Sciatic nerve (tissue), 2 donors: ENCODE data around the gene KIF27. TPM values are rescaled to one million over a fixed set of nuclear protein-coding genes. Genes with fewer than 3 reads are reported as not detected.
"Not testable (repeated sequence)": the region's sequence is repeated elsewhere in the genome, so short reads cannot be mapped to it uniquely, and the experiment has no call there.

ENCODE experiments used
- ATAC-seq: fragments of 200-7000 bp; cut with Tn5 transposase; one replicate; pipeline ENCODE4 v1.9.1; 2020; ENCODE audit warnings: mild to moderate bottlenecking, moderate library complexity
- DNase-seq: peaks from one replicate; pipeline ENCODE4 v3.0.0-alpha.2; 2020; ENCODE audit warnings: low spot score
- intact Hi-C: fragments of 100-400 bp; cut with DNase I; formaldehyde crosslinking; loops from one replicate; pipeline ENCODE4 v1.14.2; 2022
- total RNA-seq: library from RNA; stranded (reverse); fragmentation: NEBNext Ultra II Directional; extraction: Animal tissue kit (Norgen Biotek cat#: 25700); gene quantifications from one replicate; pipeline ENCODE4 v1.2.1, GENCODE V29; 2021
- donor health status: DM: no; HTN: no; CAD: no.
- donor health status: DM: no; HTN: no; CAD: no.

KIF27 gene, protein sequence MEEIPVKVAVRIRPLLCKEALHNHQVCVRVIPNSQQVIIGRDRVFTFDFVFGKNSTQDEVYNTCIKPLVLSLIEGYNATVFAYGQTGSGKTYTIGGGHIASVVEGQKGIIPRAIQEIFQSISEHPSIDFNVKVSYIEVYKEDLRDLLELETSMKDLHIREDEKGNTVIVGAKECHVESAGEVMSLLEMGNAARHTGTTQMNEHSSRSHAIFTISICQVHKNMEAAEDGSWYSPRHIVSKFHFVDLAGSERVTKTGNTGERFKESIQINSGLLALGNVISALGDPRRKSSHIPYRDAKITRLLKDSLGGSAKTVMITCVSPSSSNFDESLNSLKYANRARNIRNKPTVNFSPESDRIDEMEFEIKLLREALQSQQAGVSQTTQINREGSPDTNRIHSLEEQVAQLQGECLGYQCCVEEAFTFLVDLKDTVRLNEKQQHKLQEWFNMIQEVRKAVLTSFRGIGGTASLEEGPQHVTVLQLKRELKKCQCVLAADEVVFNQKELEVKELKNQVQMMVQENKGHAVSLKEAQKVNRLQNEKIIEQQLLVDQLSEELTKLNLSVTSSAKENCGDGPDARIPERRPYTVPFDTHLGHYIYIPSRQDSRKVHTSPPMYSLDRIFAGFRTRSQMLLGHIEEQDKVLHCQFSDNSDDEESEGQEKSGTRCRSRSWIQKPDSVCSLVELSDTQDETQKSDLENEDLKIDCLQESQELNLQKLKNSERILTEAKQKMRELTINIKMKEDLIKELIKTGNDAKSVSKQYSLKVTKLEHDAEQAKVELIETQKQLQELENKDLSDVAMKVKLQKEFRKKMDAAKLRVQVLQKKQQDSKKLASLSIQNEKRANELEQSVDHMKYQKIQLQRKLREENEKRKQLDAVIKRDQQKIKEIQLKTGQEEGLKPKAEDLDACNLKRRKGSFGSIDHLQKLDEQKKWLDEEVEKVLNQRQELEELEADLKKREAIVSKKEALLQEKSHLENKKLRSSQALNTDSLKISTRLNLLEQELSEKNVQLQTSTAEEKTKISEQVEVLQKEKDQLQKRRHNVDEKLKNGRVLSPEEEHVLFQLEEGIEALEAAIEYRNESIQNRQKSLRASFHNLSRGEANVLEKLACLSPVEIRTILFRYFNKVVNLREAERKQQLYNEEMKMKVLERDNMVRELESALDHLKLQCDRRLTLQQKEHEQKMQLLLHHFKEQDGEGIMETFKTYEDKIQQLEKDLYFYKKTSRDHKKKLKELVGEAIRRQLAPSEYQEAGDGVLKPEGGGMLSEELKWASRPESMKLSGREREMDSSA (N-terminal part only)
- total RNA-seq = 10.7 TPM

DNA sequence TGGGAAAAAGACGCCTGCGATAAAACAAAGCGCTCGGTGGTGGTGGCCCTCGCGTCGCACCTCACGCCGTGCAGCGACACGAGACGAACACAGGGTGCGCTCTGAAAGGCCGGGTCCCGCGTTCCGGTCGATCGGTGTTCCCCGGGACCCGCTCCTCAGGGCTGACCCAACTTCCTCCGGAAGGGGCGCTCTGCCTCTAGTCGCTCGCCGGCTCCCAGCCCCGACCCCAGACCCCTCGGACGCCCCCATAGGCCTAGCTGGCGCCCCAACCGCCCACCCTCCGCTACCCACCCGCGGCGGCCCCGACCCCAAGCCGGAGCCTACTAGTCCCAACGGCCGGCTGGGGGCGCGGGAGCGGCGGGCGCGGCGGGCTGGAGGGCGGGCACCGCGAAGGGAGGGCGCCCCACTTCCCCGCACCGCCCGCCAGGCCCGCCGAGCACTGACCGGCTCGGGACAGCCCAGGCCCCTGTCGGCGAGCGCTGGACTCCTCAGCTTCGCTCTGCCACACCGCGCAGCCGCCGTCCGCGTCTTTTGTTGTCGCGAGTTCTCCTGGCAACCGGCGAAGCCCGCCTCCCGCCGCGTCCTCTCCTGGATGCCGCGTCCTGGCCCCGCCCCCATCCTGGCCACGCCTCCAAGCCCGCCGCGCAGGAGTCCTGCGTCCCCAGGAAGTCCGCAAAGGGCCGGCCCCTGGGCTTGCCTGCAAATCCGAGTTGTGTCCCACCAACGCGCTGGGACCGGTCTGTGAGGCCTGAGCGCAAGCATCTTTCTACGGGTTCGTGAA lies at the start of gene KIF27:
TSS of gene KIF27 (minus strand) at position 506 of the 781 bp plus-strand sequence. CDS start 5,841 bp downstream, outside the sequence.
- peak; percentile 99 for ATAC-seq
- intact Hi-C loops = no loop called here
- peak; percentile 100 for DNase-seq

DNA sequence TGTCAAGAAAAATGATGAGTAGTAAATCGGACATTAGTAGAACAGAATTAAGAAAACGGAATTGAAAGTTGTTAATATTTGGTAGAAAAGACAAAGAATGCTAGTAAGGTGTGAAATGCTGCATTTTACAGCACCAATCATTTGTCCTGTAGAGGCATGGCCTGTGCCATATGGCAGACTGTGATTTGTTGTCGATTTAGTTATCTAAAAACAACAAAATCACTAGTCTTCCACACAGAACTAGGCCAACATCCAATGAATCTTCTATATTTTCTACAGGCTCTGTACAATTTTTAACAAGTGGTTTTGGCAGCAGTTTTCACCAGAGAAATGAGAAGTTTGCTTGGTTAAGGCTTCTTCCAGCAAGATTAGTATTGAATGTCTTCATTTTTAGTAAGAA lies 48.4 kb upstream of the KIF27 start:
- no peak for DNase-seq
- ATAC-seq = no peak
- intact Hi-C loops = no loop called here

DNA sequence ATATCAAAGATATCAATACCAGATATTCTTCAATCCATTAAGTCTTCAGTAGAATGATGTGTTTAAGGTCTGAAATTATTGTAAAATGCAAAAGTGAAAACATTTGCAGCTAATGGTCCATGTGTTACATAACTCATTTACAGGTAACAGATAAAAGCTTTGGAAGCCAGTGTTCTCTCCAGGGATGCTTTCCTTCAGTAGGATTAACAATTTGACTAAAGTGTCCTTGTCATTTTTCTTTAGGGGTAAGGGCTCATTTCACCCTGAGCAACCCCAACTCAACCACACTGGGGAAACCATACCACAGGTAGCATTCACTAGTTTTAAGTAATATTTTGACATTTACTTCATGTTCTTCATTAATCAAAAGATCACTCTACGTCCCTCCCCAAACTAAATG lies 45.8 kb upstream of the KIF27 start:
- intact Hi-C loops = no loop called here
- no peak for ATAC-seq
- DNase-seq = no peak

DNA sequence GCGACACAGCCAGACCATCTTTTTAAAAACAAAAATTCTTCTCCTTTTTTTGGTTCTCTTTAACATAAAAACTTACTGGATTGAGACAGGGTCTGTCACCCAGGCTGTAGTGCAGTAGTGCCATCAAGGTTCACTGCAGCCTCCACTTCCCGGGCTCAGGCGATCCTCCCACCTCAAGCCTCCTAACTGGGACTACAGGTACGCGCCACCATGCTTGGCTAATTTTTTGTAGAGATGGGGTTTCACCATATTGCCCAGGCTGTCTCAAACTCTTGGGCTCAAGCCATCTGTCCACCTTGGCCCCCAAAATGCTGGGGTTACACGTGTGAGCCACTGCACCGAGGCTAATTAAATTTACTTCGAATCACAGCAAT lies 45.0 kb upstream of the KIF27 start:
- ATAC-seq = peak; percentile 38
- intact Hi-C loops = no loop called here
- no peak for DNase-seq

DNA sequence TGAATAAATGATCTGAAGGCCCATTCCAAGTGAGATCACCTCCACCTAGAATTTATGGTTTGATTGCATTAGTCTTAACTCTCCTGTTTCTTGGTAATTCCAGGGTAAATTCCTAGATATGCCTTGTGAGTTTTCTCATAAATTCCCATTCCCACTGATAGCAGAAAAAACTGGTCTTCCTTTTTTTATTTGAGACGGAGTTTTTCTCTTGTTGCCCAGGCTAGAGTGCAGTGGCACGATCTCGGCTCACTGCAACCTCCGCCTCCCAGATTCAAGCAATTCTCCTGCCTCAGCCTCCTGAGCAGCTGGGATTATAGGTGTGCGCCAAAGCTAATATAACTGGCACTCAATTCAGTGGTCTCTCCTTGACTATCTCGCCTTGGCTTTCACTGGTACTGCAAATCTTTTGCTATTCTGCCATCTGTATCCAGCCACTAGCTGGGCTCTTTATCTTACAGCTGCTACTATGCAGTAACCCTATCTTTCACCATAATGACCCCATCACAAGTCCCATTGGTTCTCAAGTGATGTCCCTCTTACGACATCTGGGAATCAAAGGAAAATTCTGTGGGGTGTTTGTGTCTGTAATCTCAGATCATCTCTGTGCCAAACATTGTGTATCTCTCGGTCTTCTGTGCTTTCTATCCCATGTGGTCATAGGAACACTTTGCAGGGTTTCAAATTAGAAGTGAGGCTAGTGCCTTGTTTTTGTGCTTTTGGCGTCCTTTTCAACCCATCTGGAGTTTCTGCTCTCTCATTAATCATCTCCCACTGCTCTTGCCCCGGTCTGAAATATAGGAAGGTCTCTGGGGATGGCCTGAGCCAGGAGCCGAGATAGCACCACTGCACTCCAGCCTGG lies 44.3 kb upstream of the KIF27 start:
- ATAC-seq (peak; percentile 44), DNase-seq (no peak)
- intact Hi-C loops = no loop called here

DNA sequence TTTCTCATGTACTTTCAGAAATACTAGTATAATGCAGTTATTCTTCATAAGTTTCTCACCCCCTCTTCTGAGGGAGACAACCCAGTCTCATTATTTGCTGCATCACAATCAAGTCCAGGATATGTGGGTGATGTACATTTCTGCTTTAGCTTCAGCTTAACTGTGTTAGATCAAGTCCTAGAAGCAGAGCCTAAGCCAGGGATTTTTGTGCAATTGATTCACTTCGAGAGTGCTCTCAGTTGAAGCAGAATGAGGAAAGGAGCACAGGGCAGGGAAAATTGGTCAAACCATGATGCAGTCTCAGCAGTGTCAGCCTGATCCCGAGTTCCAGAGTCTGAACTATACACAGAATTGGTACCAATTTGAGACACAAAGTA lies 43.7 kb upstream of the KIF27 start:
- ATAC-seq (no peak), DNase-seq (no peak)
- intact Hi-C loops = no loop called here

DNA sequence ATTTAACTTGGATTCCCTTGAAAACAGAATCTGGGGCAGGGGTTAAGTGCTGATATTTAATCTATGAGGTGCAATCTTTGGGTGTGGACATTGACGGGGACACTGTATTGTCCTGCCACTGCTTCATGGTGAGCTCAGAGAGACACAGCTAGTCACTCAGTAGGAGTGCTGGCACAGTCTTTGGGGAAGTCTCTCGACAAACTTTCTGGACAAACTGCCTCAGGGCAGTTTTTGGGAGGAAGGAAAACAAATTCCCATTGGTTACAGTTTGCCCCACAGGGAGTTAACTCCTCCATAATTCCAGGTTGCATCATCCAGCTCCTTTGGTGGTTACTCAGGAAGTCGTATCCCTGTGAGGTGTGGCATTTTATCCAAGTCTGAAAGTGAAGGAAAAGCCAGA lies 40.9 kb upstream of the KIF27 start:
- DNase-seq (no peak), ATAC-seq (no peak)
- intact Hi-C loops = no loop called here

DNA sequence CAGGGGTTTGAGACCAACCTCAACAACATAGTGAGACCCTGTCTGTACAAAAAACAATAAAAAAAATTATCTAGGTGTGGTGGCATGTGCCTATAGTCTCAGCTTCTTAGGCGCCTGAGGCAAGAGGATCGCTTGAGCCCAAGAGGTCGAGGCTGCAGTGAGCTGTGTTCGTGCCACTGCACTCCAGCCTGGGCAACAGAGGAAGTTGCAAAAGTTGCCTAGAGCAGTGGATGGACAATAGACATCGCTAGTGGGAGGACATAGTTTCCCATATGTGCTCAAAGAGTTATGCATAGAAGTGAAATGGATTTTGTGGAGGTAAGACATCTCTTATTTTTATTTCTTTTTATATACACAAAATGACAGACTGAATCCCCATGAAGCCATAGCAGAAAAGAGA lies 39.8 kb upstream of the KIF27 start:
- no peak for ATAC-seq
- intact Hi-C loops = no loop called here
- DNase-seq = no peak

DNA sequence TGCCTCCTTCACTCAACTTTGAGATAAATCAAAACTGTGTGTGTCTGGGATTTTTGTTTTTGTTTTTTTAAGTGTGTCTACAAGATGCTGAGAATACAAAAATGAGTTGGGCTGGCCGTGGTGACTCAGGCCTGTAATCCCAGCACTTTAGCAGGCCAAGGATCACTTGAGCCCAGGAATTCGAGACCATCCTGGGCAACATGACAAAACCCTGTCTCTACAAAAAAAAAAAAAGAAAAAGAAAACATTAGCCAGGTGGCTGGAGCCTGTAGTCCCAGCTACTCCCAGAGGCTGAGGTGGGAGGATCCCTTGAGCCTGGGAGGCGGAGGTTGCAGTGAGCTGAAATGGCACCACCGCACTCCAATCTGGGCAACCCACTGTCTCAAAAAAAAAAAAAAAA lies 37.8 kb upstream of the KIF27 start:
- no peak for ATAC-seq
- intact Hi-C loops = no loop called here
- DNase-seq = no peak

DNA sequence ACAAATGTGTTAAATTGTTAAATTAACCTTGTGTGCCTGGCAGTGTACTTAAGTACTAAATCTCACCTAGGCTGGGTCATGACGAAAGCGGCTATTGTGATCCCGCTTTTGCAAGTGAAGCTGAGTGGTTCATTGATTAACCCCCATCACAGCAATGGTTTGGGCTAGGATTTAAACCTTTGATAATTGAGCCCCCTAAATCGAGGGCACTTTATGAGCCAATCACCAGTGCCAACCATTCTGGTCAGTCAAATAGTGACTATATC lies 35.9 kb upstream of the KIF27 start:
- no peak for ATAC-seq
- no peak for DNase-seq
- intact Hi-C loops = no loop called here

DNA sequence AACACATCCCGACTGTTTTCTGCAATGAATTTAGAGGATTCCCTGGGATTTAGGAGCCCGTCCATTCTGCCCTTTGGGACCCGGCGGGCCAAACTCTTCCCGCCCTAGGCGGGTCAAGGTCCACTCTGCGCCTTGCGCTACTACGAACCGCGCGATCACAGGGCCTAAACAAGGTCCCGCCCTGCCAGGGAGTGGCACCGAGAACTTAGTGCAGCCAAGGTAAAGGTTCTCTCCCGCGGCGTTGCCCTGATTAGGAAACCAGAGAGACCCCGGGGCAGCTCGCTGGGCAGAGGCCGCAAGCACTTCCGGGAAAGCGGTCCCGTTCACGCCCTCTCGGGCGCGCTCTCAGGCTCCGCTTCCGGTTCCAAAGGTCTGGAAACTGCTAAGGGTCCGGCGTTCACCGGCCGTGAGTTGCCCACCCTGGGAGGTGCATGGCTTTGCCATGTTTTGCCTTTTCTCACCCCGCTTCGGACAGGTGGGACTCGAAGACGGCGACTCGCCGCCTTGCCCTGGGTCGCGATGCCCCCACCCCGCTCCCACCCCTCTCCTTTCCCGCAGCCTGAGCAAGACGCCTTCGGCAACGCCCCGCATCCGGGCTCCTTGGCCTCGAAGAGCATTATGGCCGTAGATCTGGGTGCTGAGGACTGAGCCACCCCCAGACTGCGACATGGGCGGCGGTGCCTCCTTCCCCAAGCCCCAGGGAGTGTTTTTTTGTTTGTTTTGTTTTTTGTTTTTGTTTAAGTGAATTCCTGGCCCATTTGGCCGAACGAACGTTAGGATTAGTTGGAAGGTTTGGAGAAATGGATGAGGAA lies 35.4 kb upstream of the KIF27 start:
- intact Hi-C loops = no loop called here
- ATAC-seq = peak; percentile 97

DNA sequence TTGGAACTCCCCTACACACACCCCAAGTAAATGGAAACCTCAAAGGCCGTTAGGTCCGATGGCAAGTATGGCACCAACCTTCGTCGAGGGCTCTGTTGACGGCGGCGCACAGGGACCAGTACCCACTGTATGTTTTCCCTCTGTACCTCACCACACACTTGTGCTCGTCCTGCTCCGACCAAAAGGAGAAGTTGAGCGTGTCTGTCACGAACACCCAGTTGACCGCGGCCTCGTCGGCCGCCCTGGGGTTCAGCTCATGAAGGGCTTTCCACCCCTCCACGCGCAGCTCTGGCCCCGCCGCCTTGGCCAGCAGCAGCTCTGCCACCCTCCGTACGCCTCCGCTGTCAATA lies 34.8 kb upstream of the KIF27 start:
- intact Hi-C loops = no loop called here
- peak; percentile 67 for DNase-seq
- ATAC-seq = peak; percentile 71

More for the DNA sequence above, 35.4 kb upstream of the KIF27 start:
- peak; percentile 87 for DNase-seq

DNA sequence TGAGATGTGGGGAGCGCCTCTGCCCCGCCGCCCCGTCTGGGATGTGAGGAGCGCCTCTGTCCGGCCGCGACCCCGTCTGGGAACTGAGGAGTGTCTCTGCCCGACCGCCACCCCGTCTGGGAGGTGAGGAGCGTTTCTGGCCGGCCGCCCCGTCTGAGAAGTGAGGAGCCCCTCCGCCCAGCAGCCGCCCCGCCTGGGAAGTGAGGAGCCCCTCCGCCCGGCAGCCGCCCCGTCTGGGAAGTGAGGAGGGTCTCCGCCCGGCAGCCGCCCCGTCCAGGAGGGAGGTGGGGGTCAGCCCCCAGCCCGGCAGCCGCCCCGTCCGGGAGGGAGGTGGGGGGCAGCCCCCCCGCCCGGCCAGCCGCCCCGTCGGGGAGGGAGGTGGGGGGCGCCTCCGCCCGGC lies 26.9 kb upstream of the KIF27 start:
- intact Hi-C loops, DNase-seq, ATAC-seq: not testable (repeated sequence)

DNA sequence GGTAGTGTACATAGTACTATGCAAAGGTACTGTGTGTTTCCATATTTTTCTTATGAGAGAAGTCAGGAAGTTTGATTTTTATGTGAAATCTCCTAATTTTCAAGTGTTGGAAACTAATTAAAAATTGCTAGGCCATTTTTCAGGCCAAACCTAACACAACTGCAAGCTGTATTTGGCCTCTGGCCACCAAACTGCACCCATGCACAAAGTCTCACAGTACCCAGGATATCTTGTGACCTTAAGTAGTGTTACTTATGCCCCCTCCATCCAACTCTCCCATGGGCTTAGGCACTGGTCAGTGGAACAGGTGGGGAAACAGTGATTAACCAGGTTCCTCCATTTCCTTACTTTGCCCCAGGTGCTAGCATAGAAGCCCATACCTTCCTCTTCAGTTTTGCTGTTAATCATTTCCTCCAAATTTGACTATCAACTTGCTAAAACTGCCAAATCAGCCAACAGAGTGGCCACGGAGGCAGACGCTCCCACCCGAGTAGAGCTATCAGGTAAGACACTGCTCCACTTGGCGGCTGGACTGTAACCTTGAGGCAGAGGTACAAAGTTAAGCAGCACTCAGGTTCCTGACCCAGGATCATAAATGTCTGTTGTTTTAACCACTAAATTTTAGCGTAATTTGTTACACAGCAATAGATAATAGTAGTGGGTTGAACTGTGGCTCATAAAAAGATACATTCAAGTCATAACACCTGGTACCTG lies 19.5 kb upstream of the KIF27 start:
- no peak for ATAC-seq
- no peak for DNase-seq
- intact Hi-C loops = no loop called here

DNA sequence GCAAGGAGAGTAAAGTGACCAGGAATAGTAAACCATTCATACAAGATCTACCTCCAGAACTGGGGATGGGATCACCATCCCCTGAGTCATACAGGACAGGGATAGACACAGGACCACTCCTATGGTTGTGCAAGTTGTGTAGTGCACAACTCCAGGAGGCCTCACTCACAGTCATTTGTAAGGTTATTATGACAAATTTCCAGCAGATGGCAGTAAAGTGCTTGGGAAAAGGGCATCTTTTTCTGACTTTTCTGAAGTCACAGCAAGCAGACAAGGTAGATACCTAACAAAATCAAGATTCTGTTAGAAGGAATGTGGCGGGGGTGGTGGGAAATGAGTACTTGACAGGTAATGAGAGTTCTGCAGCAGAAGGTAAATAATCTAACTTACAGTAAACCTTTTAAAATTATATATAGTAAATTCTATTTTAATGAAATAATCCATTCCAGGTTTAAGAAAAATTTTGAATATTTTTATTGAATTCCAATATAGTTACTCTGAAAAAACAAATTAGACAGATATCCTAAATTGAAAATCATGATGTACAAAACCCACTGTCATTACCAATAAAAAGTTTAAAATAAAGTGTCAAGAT lies 16.7 kb upstream of the KIF27 start:
- intact Hi-C loops = loop anchor here (2.0 kb wide), 1 partner anchor 323 kb away; no protein-coding TSS in a partner anchor
- ATAC-seq = peak; percentile 44
- no peak for DNase-seq

DNA sequence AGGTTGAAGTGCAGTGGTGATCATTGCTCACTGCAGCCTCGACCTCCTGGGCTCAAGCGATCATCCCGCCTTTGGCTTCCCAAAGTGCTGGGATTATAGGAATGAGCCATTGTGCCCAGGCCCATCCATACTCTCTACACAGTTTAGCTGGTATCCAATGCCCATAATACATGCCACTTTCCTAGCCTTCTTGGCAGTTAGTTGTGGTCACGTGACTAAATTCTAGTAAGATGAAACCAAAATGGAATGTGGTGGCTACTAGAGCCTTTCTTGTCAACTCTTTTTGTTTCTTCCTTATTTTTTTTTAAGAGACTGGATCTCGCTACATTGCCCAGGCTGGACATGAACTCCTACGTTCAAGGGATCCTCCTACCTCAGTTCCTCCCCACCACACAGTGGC lies 15.3 kb upstream of the KIF27 start:
- no peak for ATAC-seq
- DNase-seq = no peak
- intact Hi-C loops = loop anchor here (2.0 kb wide), 1 partner anchor 324 kb away; no protein-coding TSS in a partner anchor
